ENCODE data around the gene GJD2. TPM values are rescaled to one million over a fixed set of nuclear protein-coding genes. Genes with fewer than 3 reads are reported as not detected.

GJD2 gene
- total RNA-seq, 1 donor from 2014 or later, result not detected

DNA sequence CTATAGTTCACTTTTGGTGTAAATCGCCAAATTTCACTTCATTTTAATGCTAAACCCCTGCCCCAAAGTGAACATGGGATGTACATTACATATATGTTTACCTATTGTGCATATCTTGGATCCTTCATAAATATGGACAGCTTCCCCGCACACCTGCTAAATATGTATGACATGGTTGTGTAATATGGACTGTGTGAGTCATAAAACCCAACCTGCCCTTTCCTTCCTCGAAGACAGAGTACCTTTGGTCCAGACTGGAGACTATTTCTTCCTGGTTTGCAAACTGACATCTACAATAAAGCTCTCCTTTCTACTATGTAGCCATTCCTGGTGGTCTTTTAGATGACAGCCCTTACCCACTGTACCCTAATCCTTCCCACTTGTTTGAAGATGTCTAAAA lies 28.1 kb upstream of the GJD2 start:
- no peak for DNase-seq
- intact Hi-C loops (cut with DNase I), result no loop called here
- no peaks in the 10 kb centered on the region for H3K27me3 ChIP-seq
- ATAC-seq, result no peak
- TF ChIP-seq, protein P1, sequence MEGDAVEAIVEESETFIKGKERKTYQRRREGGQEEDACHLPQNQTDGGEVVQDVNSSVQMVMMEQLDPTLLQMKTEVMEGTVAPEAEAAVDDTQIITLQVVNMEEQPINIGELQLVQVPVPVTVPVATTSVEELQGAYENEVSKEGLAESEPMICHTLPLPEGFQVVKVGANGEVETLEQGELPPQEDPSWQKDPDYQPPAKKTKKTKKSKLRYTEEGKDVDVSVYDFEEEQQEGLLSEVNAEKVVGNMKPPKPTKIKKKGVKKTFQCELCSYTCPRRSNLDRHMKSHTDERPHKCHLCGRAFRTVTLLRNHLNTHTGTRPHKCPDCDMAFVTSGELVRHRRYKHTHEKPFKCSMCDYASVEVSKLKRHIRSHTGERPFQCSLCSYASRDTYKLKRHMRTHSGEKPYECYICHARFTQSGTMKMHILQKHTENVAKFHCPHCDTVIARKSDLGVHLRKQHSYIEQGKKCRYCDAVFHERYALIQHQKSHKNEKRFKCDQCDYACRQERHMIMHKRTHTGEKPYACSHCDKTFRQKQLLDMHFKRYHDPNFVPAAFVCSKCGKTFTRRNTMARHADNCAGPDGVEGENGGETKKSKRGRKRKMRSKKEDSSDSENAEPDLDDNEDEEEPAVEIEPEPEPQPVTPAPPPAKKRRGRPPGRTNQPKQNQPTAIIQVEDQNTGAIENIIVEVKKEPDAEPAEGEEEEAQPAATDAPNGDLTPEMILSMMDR (IDR thresholded peaks at IDR 0.05), result no peak
- no peaks in the 10 kb centered on the region for H3K4me1 ChIP-seq
- no peaks in the 10 kb centered on the region for H3K36me3 ChIP-seq
- H3K9me3 ChIP-seq, result no peaks in the 10 kb centered on the region
- H3K4me3 ChIP-seq, result no peak overlapping the region
- no peak overlapping the region for H3K27ac ChIP-seq

- Histone ChIP-seq H3K27me3 (no peaks in the 10 kb centered on the region), H3K4me3 (no peak overlapping the region), H3K27ac (no peak overlapping the region), H3K36me3 (no peaks in the 10 kb centered on the region), H3K4me1 (no peaks in the 10 kb centered on the region), H3K9me3 (no peaks in the 10 kb centered on the region)
- no peak for ATAC-seq
- DNase-seq, result no peak
- TF ChIP-seq, protein P1 (IDR thresholded peaks at IDR 0.05), result no peak
- intact Hi-C loops (cut with DNase I), result no loop called here
Observed at GRCh38 chr15:34780725-34781124, 25.9 kb upstream of the GJD2 start.

DNA sequence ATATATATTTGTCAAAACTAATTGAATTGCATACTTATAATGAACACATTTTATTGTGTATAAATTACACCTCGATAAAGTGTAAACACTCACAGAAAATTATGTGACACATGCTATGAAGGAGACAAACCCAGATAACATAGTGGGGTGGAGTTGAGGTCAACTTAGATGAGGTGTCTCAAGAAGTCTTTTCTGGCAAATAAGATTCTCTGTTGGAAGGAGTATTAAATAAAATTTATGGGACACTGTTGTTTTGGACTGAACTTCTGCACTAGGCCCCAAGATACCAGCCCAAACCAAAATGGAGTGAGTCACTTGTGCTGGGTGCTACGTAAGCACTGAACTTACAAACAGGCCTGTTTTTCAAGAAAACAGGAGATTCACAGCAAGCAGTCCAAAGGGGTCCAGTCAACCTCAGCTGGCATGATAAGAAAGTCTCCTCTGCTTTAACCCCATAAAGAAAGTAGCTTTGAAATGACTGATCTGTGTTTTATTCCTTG lies 21.9 kb upstream of the GJD2 start:
- H3K4me1 ChIP-seq, result no peaks in the 10 kb centered on the region
- DNase-seq (no peak), ATAC-seq (no peak)
- TF ChIP-seq, protein P1 (IDR thresholded peaks at IDR 0.05), result no peak
- no peaks in the 10 kb centered on the region for H3K9me3 ChIP-seq
- H3K27ac ChIP-seq, result no peak overlapping the region
- intact Hi-C loops (cut with DNase I), result no loop called here
- H3K4me3 ChIP-seq, result no peak overlapping the region
- no peaks in the 10 kb centered on the region for H3K27me3 ChIP-seq
- H3K36me3 ChIP-seq, result no peaks in the 10 kb centered on the region

GRCh38 chr15:34773917-34774316 lies 19.1 kb upstream of the GJD2 start:
- TF ChIP-seq, protein P1 (IDR thresholded peaks at IDR 0.05), result no peak
- Histone ChIP-seq H3K4me1 (no peaks in the 10 kb centered on the region), H3K4me3 (no peak overlapping the region), H3K9me3 (no peaks in the 10 kb centered on the region), H3K27ac (no peak overlapping the region), H3K36me3 (no peaks in the 10 kb centered on the region), H3K27me3 (no peaks in the 10 kb centered on the region)
- DNase-seq (no peak), ATAC-seq (no peak)
- intact Hi-C loops (cut with DNase I), result no loop called here

DNA sequence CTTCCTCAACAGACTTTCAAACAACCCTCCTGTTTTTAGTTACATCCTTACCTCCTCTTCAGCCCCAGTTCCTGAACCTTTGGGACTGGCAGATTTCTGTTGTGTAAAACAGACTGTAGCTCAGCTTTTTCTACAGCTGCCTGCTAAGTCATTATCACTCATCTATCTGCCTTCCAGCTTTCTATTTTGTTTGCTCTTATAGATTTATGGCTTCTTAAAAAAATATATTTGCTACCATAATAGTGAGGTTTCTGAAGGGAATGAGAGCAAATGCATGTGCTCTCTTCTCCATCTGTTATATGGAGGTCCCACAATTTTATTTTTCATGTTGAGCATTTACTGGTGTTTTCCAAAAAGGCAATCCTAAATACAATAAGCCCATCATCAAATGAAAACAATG lies 18.2 kb upstream of the GJD2 start:
- Histone ChIP-seq H3K9me3 (no peaks in the 10 kb centered on the region), H3K4me1 (no peaks in the 10 kb centered on the region), H3K36me3 (no peaks in the 10 kb centered on the region), H3K27me3 (no peaks in the 10 kb centered on the region), H3K4me3 (no peak overlapping the region), H3K27ac (no peak overlapping the region)
- intact Hi-C loops (cut with DNase I), result no loop called here
- no peak for ATAC-seq
- TF ChIP-seq, protein P1 (IDR thresholded peaks at IDR 0.05), result no peak
- DNase-seq, result no peak

DNA sequence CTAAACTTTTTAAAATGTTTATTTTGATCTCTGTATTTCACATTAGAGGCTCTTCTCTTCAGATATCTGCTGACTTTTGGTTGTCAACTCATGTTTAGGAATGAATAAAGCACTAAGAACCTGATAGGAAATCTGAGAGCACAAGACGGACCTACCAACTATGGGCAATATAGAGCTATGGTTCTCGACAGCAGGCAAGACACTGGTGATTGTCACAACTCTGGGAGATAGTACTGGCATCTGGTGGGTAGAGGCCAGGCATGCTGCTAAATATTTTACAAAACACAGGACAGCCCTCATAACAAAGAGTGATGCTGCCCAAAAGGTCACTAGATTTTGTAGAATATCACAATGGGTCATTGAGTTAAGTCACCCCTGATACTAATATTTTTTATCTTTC lies 17.5 kb upstream of the GJD2 start:
- Histone ChIP-seq H3K4me3 (no peak overlapping the region), H3K36me3 (no peaks in the 10 kb centered on the region), H3K27ac (no peak overlapping the region), H3K4me1 (no peaks in the 10 kb centered on the region), H3K27me3 (no peaks in the 10 kb centered on the region), H3K9me3 (no peaks in the 10 kb centered on the region)
- intact Hi-C loops (cut with DNase I), result no loop called here
- TF ChIP-seq, protein P1 (IDR thresholded peaks at IDR 0.05), result no peak
- ATAC-seq (no peak), DNase-seq (no peak)

All from upper lobe of right lung (tissue), 1 donor.